GM21723 (cell line): ENCODE measurements around the gene ZEB1.
"Not testable (repeated sequence)": the region's sequence is repeated elsewhere in the genome, so short reads cannot be mapped to it uniquely, and the experiment has no call there.

ENCODE experiments used
- ATAC-seq: cut with Tn5 transposase; IDR thresholded peaks from one replicate; pipeline ENCODE4 v1.9.1; 2021; ENCODE audit warnings: mild to moderate bottlenecking, moderate library complexity; ENCODE audit not compliant: unreplicated experiment

Gene ZEB1

GRCh38 chr10:31413325-31413724 is 94.3 kb downstream of the ZEB1 start:
- ATAC-seq = no peak

- no peak for ATAC-seq
These were observed 99.5 kb downstream of the ZEB1 start for GRCh38 chr10:31418481-31418880.

- ATAC-seq = no peak
These were observed 100.5 kb downstream of the ZEB1 start for GRCh38 chr10:31419394-31420063.

GRCh38 chr10:31421322-31421721 is 102.3 kb downstream of the ZEB1 start:
- ATAC-seq = no peak

GRCh38 chr10:31422634-31423033 is 103.6 kb downstream of the ZEB1 start:
- no peak for ATAC-seq

- no peak for ATAC-seq
These were observed 105.5 kb downstream of the ZEB1 start for GRCh38 chr10:31424473-31424872.

- no peak for ATAC-seq
These were observed 107.4 kb downstream of the ZEB1 start for GRCh38 chr10:31426401-31426800.

- not testable (repeated sequence) for ATAC-seq
These were observed 108.3 kb downstream of the ZEB1 start for GRCh38 chr10:31427334-31427733.

GRCh38 chr10:31428499-31428898 is 109.5 kb downstream of the ZEB1 start:
- not testable (repeated sequence) for ATAC-seq

GRCh38 chr10:31431021-31431420 is 112.0 kb downstream of the ZEB1 start:
- no peak for ATAC-seq

- no peak for ATAC-seq
These were observed 118.9 kb downstream of the ZEB1 start for GRCh38 chr10:31437959-31438358.

GRCh38 chr10:31451766-31452165 is 132.8 kb downstream of the ZEB1 start:
- ATAC-seq = no peak

- no peak for ATAC-seq
These were observed 137.5 kb downstream of the ZEB1 start for GRCh38 chr10:31456468-31456867.

- ATAC-seq = no peak
These were observed 138.8 kb downstream of the ZEB1 start for GRCh38 chr10:31457858-31458257.

GRCh38 chr10:31458974-31459373 is 140.0 kb downstream of the ZEB1 start:
- no peak for ATAC-seq

GRCh38 chr10:31460242-31460641 is 141.2 kb downstream of the ZEB1 start:
- no peak for ATAC-seq

GRCh38 chr10:31464552-31464951 is 145.5 kb downstream of the ZEB1 start:
- no peak for ATAC-seq

- ATAC-seq = no peak
These were observed 147.3 kb downstream of the ZEB1 start for GRCh38 chr10:31466313-31466712.

GRCh38 chr10:31467791-31468535 is 148.9 kb downstream of the ZEB1 start:
- no peak for ATAC-seq

GRCh38 chr10:31468536-31468859 is 149.5 kb downstream of the ZEB1 start:
- no peak for ATAC-seq

GRCh38 chr10:31475519-31475918 is 156.5 kb downstream of the ZEB1 start:
- no peak for ATAC-seq

- ATAC-seq = no peak
These were observed 157.1 kb downstream of the ZEB1 start for GRCh38 chr10:31476088-31476487.

- ATAC-seq = no peak
These were observed 158.6 kb downstream of the ZEB1 start for GRCh38 chr10:31477584-31477983.
